PC-9 (cell line): ENCODE data around the gene ZNF793.

ENCODE experiments used
- CTCF ChIP-seq: fragments of 200-600 bp; sonication (generic); conservative IDR thresholded peaks from 2 replicates; pipeline ENCODE4 v1.6.1; 2017; ENCODE audit warnings: mixed run types, antibody characterized with exemption, mild to moderate bottlenecking, moderate library complexity
- EZH2 ChIP-seq: fragments of 200-600 bp; sonication (generic); IDR thresholded peaks from 2 replicates; pipeline ENCODE4 v1.8.0; 2017; ENCODE audit warnings: antibody characterized with exemption, low read depth

- TF ChIP-seq CTCF (no peak), EZH2 (no peak)
Measured at GRCh38 chr19:37564624-37565369, 58.1 kb downstream of the ZNF793 start.
